K562 (cell line): Measurements from ENCODE around the gene ARL2.

Source experiments
- MCM7 ChIP-seq, 2 experiments: fragments of 450-650 bp; IDR thresholded peaks; 2 replicates each; pipeline ENCODE4 v1.6.1; 2016 to 2018
- NBN ChIP-seq: fragments of 450-650 bp; IDR thresholded peaks from 2 replicates; pipeline ENCODE4 v1.6.1; 2016; ENCODE audit warnings: low read depth, mild to moderate bottlenecking
- PHTF2 ChIP-seq: fragments of 250-450 bp; sonication (Bioruptor Pico); IDR thresholded peaks from 2 replicates; pipeline ENCODE4 v1.5.0; 2021; ENCODE audit warnings: mild to moderate bottlenecking
- POLR2A ChIP-seq: fragments of 450-650 bp; conservative IDR thresholded peaks from 2 replicates; pipeline ENCODE4 v1.6.1; 2016
- RAD21 ChIP-seq, 2 experiments: fragments of 250-450 bp in 1 of 2; fragments of 450-650 bp in 1 of 2; sonication (Bioruptor Pico) in 1 of 2; formaldehyde crosslinking in 1 of 2; IDR thresholded peaks in 1 of 2; conservative IDR thresholded peaks in 1 of 2; 2 replicates each; pipeline versions ENCODE4 v1.4.0 to v1.8.0; 2020 to 2022; ENCODE audit warnings: mild to moderate bottlenecking in 2 of 2, moderate library complexity in 1 of 2
- SMC3 ChIP-seq: conservative IDR thresholded peaks from 2 replicates; pipeline ENCODE4 v1.6.1; 2011; ENCODE audit warnings: low read depth, low read length, improper control_type of control experiment; ENCODE audit not compliant: insufficient read depth
- ZNF274 ChIP-seq: IDR thresholded peaks from 2 replicates; pipeline ENCODE4 v1.6.1; 2011; ENCODE audit warnings: low read depth, mild to moderate bottlenecking, low read length, moderate library complexity, borderline replicate concordance
- ZNF282 ChIP-seq: sonication (generic); formaldehyde crosslinking; IDR thresholded peaks from 2 replicates; pipeline ENCODE4 v1.8.1; 2023; ENCODE audit warnings: missing genetic modification reagents
- TF ChIP-seq, protein P1 (sequence below): fragments of 250-450 bp; sonication (Bioruptor Pico); IDR thresholded peaks from 2 replicates; pipeline ENCODE4 v1.5.0; 2020; ENCODE audit warnings: mild to moderate bottlenecking, borderline replicate concordance
- TF ChIP-seq, protein P2 (sequence below), 3 experiments: fragments of 200-800 bp in 1 of 3; sonication (Bioruptor generic) in 1 of 3; sonication (generic) in 1 of 3; formaldehyde crosslinking in 1 of 3; IDR thresholded peaks; 2 replicates each; pipeline versions ENCODE4 v1.6.1 to v1.8.0; 2016 to 2022; ENCODE audit warnings: mild to moderate bottlenecking in 2 of 3, missing compliant biosample characterization in 2 of 3, missing genetic modification characterization in 2 of 3, missing genetic modification reagents in 1 of 3
- TF ChIP-seq, protein P3 (sequence below), 3 experiments: IDR thresholded peaks in 2 of 3; conservative IDR thresholded peaks in 1 of 3; 2 replicates each; pipeline ENCODE4 v1.5.1; 2011 to 2012; ENCODE audit warnings: low read length in 3 of 3, mild to moderate bottlenecking in 3 of 3, control low read depth in 2 of 3, improper control_type of control experiment in 1 of 3, inconsistent platforms in 1 of 3, low read depth in 1 of 3, mixed read lengths in 1 of 3, moderate library complexity in 1 of 3; ENCODE audit not compliant: insufficient read depth in 2 of 3

DNA sequence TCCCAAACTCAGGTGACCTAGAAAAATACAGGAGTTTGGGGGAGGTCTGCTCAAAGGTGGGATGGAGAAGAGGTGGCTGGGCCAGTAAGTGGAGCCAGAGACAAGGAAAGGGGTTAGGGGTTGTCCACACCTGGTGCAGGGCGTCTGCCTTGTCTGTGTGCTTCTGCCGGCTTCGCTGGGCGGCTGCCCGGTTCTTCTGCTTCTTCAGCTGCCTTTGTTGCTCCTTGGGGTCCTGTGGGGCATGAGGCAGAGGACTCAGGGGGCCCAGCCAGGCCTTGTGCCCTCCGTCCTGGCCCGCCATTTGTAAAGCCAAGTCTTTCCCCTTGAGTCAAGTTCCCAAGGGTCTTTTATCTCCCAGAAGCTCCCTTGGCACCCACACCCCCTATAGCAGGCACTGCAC lies 19.6 kb upstream of the ARL2 start:
- TF ChIP-seq MCM7 (IDR thresholded peaks at IDR 0.05) = no peak
- TF ChIP-seq, protein P1, sequence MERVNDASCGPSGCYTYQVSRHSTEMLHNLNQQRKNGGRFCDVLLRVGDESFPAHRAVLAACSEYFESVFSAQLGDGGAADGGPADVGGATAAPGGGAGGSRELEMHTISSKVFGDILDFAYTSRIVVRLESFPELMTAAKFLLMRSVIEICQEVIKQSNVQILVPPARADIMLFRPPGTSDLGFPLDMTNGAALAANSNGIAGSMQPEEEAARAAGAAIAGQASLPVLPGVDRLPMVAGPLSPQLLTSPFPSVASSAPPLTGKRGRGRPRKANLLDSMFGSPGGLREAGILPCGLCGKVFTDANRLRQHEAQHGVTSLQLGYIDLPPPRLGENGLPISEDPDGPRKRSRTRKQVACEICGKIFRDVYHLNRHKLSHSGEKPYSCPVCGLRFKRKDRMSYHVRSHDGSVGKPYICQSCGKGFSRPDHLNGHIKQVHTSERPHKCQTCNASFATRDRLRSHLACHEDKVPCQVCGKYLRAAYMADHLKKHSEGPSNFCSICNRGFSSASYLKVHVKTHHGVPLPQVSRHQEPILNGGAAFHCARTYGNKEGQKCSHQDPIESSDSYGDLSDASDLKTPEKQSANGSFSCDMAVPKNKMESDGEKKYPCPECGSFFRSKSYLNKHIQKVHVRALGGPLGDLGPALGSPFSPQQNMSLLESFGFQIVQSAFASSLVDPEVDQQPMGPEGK (CRISPR knock-in tag) = no peak
- no peak for TF ChIP-seq NBN
- no peak for TF ChIP-seq POLR2A
- TF ChIP-seq ZNF274 = no peak
- no peak for TF ChIP-seq SMC3
- no peak for TF ChIP-seq ZNF282 (CRISPR knock-in tag)
- no peak for TF ChIP-seq RAD21 (CRISPR knock-in tag; conservative IDR thresholded peaks at IDR 0.05 in 1 of 2, IDR thresholded peaks at IDR 0.05 in 1 of 2)
- TF ChIP-seq PHTF2 = no peak
- TF ChIP-seq, protein P2, sequence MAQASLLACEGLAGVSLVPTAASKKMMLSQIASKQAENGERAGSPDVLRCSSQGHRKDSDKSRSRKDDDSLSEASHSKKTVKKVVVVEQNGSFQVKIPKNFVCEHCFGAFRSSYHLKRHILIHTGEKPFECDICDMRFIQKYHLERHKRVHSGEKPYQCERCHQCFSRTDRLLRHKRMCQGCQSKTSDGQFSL (CRISPR knock-in tag; IDR thresholded peaks at IDR 0.05) = no peak
- TF ChIP-seq, protein P2 (tag; IDR thresholded peaks at IDR 0.05) = no peak
- TF ChIP-seq, protein P3, sequence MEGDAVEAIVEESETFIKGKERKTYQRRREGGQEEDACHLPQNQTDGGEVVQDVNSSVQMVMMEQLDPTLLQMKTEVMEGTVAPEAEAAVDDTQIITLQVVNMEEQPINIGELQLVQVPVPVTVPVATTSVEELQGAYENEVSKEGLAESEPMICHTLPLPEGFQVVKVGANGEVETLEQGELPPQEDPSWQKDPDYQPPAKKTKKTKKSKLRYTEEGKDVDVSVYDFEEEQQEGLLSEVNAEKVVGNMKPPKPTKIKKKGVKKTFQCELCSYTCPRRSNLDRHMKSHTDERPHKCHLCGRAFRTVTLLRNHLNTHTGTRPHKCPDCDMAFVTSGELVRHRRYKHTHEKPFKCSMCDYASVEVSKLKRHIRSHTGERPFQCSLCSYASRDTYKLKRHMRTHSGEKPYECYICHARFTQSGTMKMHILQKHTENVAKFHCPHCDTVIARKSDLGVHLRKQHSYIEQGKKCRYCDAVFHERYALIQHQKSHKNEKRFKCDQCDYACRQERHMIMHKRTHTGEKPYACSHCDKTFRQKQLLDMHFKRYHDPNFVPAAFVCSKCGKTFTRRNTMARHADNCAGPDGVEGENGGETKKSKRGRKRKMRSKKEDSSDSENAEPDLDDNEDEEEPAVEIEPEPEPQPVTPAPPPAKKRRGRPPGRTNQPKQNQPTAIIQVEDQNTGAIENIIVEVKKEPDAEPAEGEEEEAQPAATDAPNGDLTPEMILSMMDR (IDR thresholded peaks at IDR 0.05 in 2 of 3, conservative IDR thresholded peaks at IDR 0.05 in 1 of 3; ENCODE audit: insufficient read depth in 2 of 3, low read depth in 1 of 3, low read length in 3 of 3) = no peak
